Measurements from ENCODE around the gene SAFB2.
"Not testable (repeated sequence)": the region's sequence is repeated elsewhere in the genome, so short reads cannot be mapped to it uniquely, and the experiment has no call there.

SAFB2 gene

GRCh38 chr19:5619946-5620345 is 2.6 kb downstream of the SAFB2 start:
- H3K36me3 ChIP-seq (ENCODE audit: control insufficient read depth, low read depth, low read length): peaks cover 52% of the 10 kb centered on the region
- H3K27ac ChIP-seq (ENCODE audit: low read length): no peak overlapping the region
- peaks cover 7% of the 10 kb centered on the region for H3K4me1 ChIP-seq (ENCODE audit: control insufficient read depth, low read depth, low read length)
- no peak overlapping the region for H3K9ac ChIP-seq (ENCODE audit: low read length)
- no peak overlapping the region for H3K4me3 ChIP-seq (ENCODE audit: low read length)
- H3K27me3 ChIP-seq (ENCODE audit: control insufficient read depth, insufficient read depth, low read length): no peaks in the 10 kb centered on the region
- H3K9me3 ChIP-seq (ENCODE audit: control insufficient read depth, low read depth, low read length): no peaks in the 10 kb centered on the region

- H3K36me3 ChIP-seq (ENCODE audit: control insufficient read depth, low read depth, low read length): peaks cover 62% of the 10 kb centered on the region
- H3K4me3 ChIP-seq (ENCODE audit: low read length): no peak overlapping the region
- no peak overlapping the region for H3K27ac ChIP-seq (ENCODE audit: low read length)
- no peaks in the 10 kb centered on the region for H3K4me1 ChIP-seq (ENCODE audit: control insufficient read depth, low read depth, low read length)
- no peaks in the 10 kb centered on the region for H3K27me3 ChIP-seq (ENCODE audit: control insufficient read depth, insufficient read depth, low read length)
- H3K9ac ChIP-seq (ENCODE audit: low read length): no peak overlapping the region
- H3K9me3 ChIP-seq (ENCODE audit: control insufficient read depth, low read depth, low read length): no peaks in the 10 kb centered on the region
Observed at GRCh38 chr19:5618591-5618990, 4.0 kb downstream of the SAFB2 start.

- Histone ChIP-seq H3K36me3 (ENCODE audit: control insufficient read depth, low read depth, low read length) (peaks cover 77% of the 10 kb centered on the region), H3K27me3 (ENCODE audit: control insufficient read depth, insufficient read depth, low read length) (no peaks in the 10 kb centered on the region), H3K9ac (ENCODE audit: low read length) (no peak overlapping the region)
Observed at GRCh38 chr19:5617080-5617479, 5.5 kb downstream of the SAFB2 start.

GRCh38 chr19:5615756-5616327 is 6.7 kb downstream of the SAFB2 start:
- H3K27me3 ChIP-seq (ENCODE audit: control insufficient read depth, insufficient read depth, low read length): no peaks in the 10 kb centered on the region
- no peaks in the 10 kb centered on the region for H3K9me3 ChIP-seq (ENCODE audit: control insufficient read depth, low read depth, low read length)
- no peak overlapping the region for H3K9ac ChIP-seq (ENCODE audit: low read length)
- no peaks in the 10 kb centered on the region for H3K4me1 ChIP-seq (ENCODE audit: control insufficient read depth, low read depth, low read length)
- no peak overlapping the region for H3K27ac ChIP-seq (ENCODE audit: low read length)
- H3K4me3 ChIP-seq (ENCODE audit: low read length): no peak overlapping the region
- peaks cover 77% of the 10 kb centered on the region for H3K36me3 ChIP-seq (ENCODE audit: control insufficient read depth, low read depth, low read length)

More at GRCh38 chr19:5617080-5617479, 5.5 kb downstream of the SAFB2 start:
- Histone ChIP-seq H3K27ac (ENCODE audit: low read length) (no peak overlapping the region), H3K9me3 (ENCODE audit: control insufficient read depth, low read depth, low read length) (no peaks in the 10 kb centered on the region), H3K4me3 (ENCODE audit: low read length) (no peak overlapping the region), H3K4me1 (ENCODE audit: control insufficient read depth, low read depth, low read length) (no peaks in the 10 kb centered on the region)

- no peak overlapping the region for H3K9ac ChIP-seq (ENCODE audit: low read length)
- H3K4me1 ChIP-seq (ENCODE audit: control insufficient read depth, low read depth, low read length): no peaks in the 10 kb centered on the region
- peaks cover 79% of the 10 kb centered on the region for H3K36me3 ChIP-seq (ENCODE audit: control insufficient read depth, low read depth, low read length)
- H3K9me3 ChIP-seq (ENCODE audit: control insufficient read depth, low read depth, low read length): no peaks in the 10 kb centered on the region
- no peak overlapping the region for H3K4me3 ChIP-seq (ENCODE audit: low read length)
- no peak overlapping the region for H3K27ac ChIP-seq (ENCODE audit: low read length)
- no peaks in the 10 kb centered on the region for H3K27me3 ChIP-seq (ENCODE audit: control insufficient read depth, insufficient read depth, low read length)
Observed at GRCh38 chr19:5612891-5613865, 9.4 kb downstream of the SAFB2 start.

GRCh38 chr19:5609881-5610448 is 12.6 kb downstream of the SAFB2 start:
- H3K36me3 ChIP-seq (ENCODE audit: control insufficient read depth, low read depth, low read length): peaks cover 84% of the 10 kb centered on the region
- H3K27ac ChIP-seq (ENCODE audit: low read length): no peak overlapping the region
- no peak overlapping the region for H3K9ac ChIP-seq (ENCODE audit: low read length)

GRCh38 chr19:5608766-5609165 is 13.8 kb downstream of the SAFB2 start:
- H3K27ac ChIP-seq (ENCODE audit: low read length); H3K9me3 ChIP-seq (ENCODE audit: control insufficient read depth, low read depth, low read length); H3K27me3 ChIP-seq (ENCODE audit: control insufficient read depth, insufficient read depth, low read length); H3K4me3 ChIP-seq (ENCODE audit: low read length); H3K9ac ChIP-seq (ENCODE audit: low read length); H3K4me1 ChIP-seq (ENCODE audit: control insufficient read depth, low read depth, low read length): not testable (repeated sequence)
- H3K36me3 ChIP-seq (ENCODE audit: control insufficient read depth, low read depth, low read length): peaks cover 83% of the 10 kb centered on the region

More at GRCh38 chr19:5609881-5610448, 12.6 kb downstream of the SAFB2 start:
- no peaks in the 10 kb centered on the region for H3K27me3 ChIP-seq (ENCODE audit: control insufficient read depth, insufficient read depth, low read length)
- no peak overlapping the region for H3K4me3 ChIP-seq (ENCODE audit: low read length)
- H3K4me1 ChIP-seq (ENCODE audit: control insufficient read depth, low read depth, low read length): no peaks in the 10 kb centered on the region
- H3K9me3 ChIP-seq (ENCODE audit: control insufficient read depth, low read depth, low read length): no peaks in the 10 kb centered on the region

GRCh38 chr19:5608291-5608690 is 14.3 kb downstream of the SAFB2 start:
- H3K9me3 ChIP-seq (ENCODE audit: control insufficient read depth, low read depth, low read length): no peaks in the 10 kb centered on the region
- no peaks in the 10 kb centered on the region for H3K4me1 ChIP-seq (ENCODE audit: control insufficient read depth, low read depth, low read length)
- peaks cover 83% of the 10 kb centered on the region for H3K36me3 ChIP-seq (ENCODE audit: control insufficient read depth, low read depth, low read length)
- H3K4me3 ChIP-seq (ENCODE audit: low read length): no peak overlapping the region
- no peaks in the 10 kb centered on the region for H3K27me3 ChIP-seq (ENCODE audit: control insufficient read depth, insufficient read depth, low read length)
- no peak overlapping the region for H3K9ac ChIP-seq (ENCODE audit: low read length)
- H3K27ac ChIP-seq (ENCODE audit: low read length): no peak overlapping the region

- no peaks in the 10 kb centered on the region for H3K4me1 ChIP-seq (ENCODE audit: control insufficient read depth, low read depth, low read length)
- no peaks in the 10 kb centered on the region for H3K9me3 ChIP-seq (ENCODE audit: control insufficient read depth, low read depth, low read length)
- no peak overlapping the region for H3K27ac ChIP-seq (ENCODE audit: low read length)
- H3K9ac ChIP-seq (ENCODE audit: low read length): no peak overlapping the region
- no peaks in the 10 kb centered on the region for H3K27me3 ChIP-seq (ENCODE audit: control insufficient read depth, insufficient read depth, low read length)
- H3K36me3 ChIP-seq (ENCODE audit: control insufficient read depth, low read depth, low read length): peaks cover 80% of the 10 kb centered on the region
- no peak overlapping the region for H3K4me3 ChIP-seq (ENCODE audit: low read length)
Observed at GRCh38 chr19:5607318-5608275, 15.0 kb downstream of the SAFB2 start.

- Histone ChIP-seq H3K27ac (ENCODE audit: low read length) (no peak overlapping the region), H3K9ac (ENCODE audit: low read length) (no peak overlapping the region), H3K36me3 (ENCODE audit: control insufficient read depth, low read depth, low read length) (peaks cover 83% of the 10 kb centered on the region), H3K4me1 (ENCODE audit: control insufficient read depth, low read depth, low read length) (no peaks in the 10 kb centered on the region), H3K27me3 (ENCODE audit: control insufficient read depth, insufficient read depth, low read length) (no peaks in the 10 kb centered on the region), H3K9me3 (ENCODE audit: control insufficient read depth, low read depth, low read length) (no peaks in the 10 kb centered on the region), H3K4me3 (ENCODE audit: low read length) (no peak overlapping the region)
Observed at GRCh38 chr19:5605362-5605761, 17.2 kb downstream of the SAFB2 start.

GRCh38 chr19:5603626-5604025 is 18.9 kb downstream of the SAFB2 start:
- no peaks in the 10 kb centered on the region for H3K9me3 ChIP-seq (ENCODE audit: control insufficient read depth, low read depth, low read length)
- peaks cover 83% of the 10 kb centered on the region for H3K36me3 ChIP-seq (ENCODE audit: control insufficient read depth, low read depth, low read length)
- H3K9ac ChIP-seq (ENCODE audit: low read length): no peak overlapping the region
- no peak overlapping the region for H3K27ac ChIP-seq (ENCODE audit: low read length)
- no peak overlapping the region for H3K4me3 ChIP-seq (ENCODE audit: low read length)
- H3K27me3 ChIP-seq (ENCODE audit: control insufficient read depth, insufficient read depth, low read length): no peaks in the 10 kb centered on the region
- no peaks in the 10 kb centered on the region for H3K4me1 ChIP-seq (ENCODE audit: control insufficient read depth, low read depth, low read length)

All from iPS-18a (cell line).